Measurements from ENCODE around the gene NEK3.

Gene NEK3

DNA sequence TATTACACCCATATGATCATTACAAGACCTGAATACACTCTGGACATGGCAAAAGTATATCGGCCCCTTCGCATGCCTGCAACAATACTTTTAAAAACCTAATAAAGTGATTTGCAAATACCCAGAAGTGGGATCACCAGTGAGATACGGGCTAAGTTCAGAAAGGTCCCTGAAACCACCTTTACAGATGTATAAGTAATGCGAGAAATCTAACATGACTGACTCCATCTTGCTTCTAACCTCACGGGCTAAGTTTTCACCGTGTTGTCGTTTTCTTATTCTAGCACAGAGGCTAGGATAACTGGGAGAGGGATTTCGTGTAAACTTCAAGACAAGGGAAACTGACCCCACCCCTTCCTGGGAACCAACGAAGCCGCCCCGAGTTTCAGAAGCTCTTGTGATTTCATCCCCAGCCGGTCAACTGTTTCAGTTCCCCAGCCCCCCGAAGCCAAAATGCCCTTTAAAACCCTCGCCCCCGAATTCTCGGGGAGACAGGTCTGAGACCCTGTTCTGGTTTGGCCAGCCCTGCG lies 703 bp downstream of the NEK3 start:
- Mint-ChIP-seq H3K36me3 (ENCODE audit: low read depth) (no peaks in the 10 kb centered on the region), H3K9me3 (no peaks in the 10 kb centered on the region), H3K27me3 (peaks cover 5% of the 10 kb centered on the region), H3K27ac (peak overlapping the region; percentile 68), H3K4me3 (peak overlapping the region; percentile 79), H3K4me1 (peaks cover 34% of the 10 kb centered on the region)
- DNase-seq, result no peak
- ATAC-seq, result no peak

DNA sequence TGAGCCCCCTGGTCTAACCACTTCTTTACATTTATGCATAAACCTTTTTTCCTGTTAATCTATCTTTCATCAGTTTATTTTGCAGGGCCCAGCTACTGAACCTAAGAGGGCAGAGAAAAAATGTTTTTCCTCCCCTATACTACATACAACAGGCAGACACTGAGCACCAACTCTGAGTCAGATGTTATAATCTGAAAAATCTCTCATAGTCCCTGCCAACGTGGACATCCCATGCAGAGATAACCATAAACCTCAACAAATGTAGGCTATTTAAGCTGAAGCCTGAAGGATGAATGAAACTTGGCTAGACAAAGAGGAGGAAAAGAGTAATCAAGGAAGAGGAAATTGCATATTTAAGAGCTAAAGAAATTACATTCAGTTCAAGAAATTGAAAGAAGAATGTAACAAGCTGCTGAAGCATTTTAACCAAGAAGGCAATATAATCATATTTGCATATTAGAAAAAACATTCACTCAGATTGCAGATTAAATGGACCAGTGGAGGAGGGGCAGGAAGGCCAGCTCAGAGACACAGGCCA lies 2.6 kb downstream of the NEK3 start:
- H3K4me1 Mint-ChIP-seq, result peaks cover 18% of the 10 kb centered on the region
- no peak overlapping the region for H3K4me3 Mint-ChIP-seq
- no peaks in the 10 kb centered on the region for H3K9me3 Mint-ChIP-seq
- DNase-seq, result no peak
- no peak for ATAC-seq
- H3K27ac Mint-ChIP-seq, result no peak overlapping the region
- H3K36me3 Mint-ChIP-seq (ENCODE audit: low read depth), result no peaks in the 10 kb centered on the region
- peaks cover 5% of the 10 kb centered on the region for H3K27me3 Mint-ChIP-seq

DNA sequence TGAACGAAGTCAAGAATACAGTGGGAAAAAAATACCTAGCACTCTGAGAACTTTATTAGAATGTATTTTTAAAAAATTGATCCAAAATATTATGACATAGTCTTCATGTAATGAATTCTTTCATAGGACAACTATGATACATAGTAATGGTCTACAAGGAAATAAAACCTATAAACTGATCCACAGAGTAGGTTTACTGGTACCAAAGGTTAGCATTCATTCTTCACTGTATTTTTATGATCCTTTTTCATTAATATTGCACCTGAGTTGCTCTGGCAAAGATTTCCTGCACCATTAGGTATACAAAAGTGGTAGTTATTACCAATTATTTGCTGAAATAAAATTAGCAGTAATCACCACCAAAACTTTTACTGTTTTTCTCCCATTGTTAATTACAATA lies 4.2 kb downstream of the NEK3 start:
- H3K4me1 Mint-ChIP-seq, result peaks cover 14% of the 10 kb centered on the region

DNA sequence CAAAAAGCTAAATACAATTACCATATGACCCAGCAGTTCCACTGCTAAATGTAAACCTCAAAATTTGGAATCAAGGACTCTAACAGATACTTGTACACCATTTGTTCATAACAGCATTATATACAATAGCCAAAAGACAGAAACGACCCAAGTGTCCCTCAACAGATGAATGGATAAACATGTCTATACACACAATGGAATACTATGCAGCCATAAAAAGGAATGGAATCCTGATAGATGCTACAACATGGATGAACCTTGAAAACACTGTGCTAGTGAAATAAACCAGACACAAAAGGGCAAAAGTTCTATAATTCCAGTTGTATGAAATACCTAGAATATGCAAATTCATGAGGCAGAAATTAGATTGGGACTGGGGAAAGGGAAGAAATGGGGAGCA lies 12.2 kb downstream of the NEK3 start:
- no peak for ATAC-seq

More for the DNA sequence above, 4.2 kb downstream of the NEK3 start:
- Mint-ChIP-seq H3K36me3 (ENCODE audit: low read depth) (no peaks in the 10 kb centered on the region), H3K9me3 (no peaks in the 10 kb centered on the region), H3K27ac (no peak overlapping the region), H3K4me3 (no peak overlapping the region), H3K27me3 (peaks cover 5% of the 10 kb centered on the region)
- DNase-seq (no peak), ATAC-seq (no peak)

DNA sequence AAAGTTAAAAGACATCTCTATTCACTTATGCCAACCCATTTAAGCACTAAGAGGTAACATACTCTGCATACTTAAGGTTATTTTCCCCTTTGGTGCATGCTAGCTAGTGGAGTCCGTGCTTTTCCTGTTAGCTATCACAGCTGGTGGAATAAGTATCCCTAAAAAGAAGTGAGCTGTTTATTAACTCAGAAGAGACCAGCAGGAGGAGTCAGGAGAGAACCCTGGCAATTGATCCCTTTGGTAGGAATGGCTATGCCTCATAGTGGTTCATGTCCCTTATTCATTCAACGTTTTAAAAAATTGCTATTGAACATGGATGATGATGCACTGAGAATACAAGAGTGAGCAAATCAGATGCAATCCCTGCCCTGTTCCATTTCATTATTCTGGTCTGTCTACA lies 18.1 kb downstream of the NEK3 start:
- no peak for ATAC-seq
- H3K4me3 Mint-ChIP-seq, result no peak overlapping the region
- H3K36me3 Mint-ChIP-seq (ENCODE audit: low read depth), result no peaks in the 10 kb centered on the region
- DNase-seq, result no peak
- no peak overlapping the region for H3K27ac Mint-ChIP-seq
- no peaks in the 10 kb centered on the region for H3K9me3 Mint-ChIP-seq
- no peaks in the 10 kb centered on the region for H3K4me1 Mint-ChIP-seq
- no peaks in the 10 kb centered on the region for H3K27me3 Mint-ChIP-seq

More for the DNA sequence above, 12.2 kb downstream of the NEK3 start:
- Mint-ChIP-seq H3K9me3 (no peaks in the 10 kb centered on the region), H3K36me3 (ENCODE audit: low read depth) (no peaks in the 10 kb centered on the region), H3K4me1 (no peaks in the 10 kb centered on the region), H3K27me3 (no peaks in the 10 kb centered on the region), H3K27ac (no peak overlapping the region), H3K4me3 (no peak overlapping the region)
- no peak for DNase-seq

DNA sequence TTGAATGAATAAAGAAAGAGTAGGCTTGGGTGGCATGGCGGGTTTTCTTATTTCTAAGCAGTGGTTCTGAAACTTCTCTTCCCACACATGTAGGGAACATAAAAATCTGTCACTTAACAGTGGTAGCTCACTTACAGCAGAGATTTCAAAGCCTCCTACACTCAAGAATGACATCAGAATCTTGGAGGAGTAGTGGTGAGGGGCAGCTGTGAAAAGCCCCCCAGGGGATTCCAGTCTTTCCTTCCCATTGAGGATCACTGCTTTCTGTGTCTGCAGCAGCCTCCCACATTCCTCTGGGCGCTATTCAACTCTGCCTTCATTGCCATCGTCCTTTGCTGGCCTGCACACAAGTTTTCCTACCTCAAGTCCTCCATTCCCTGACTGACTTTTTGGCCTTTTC lies 21.9 kb downstream of the NEK3 start:
- no peak for ATAC-seq
- Mint-ChIP-seq H3K27me3 (no peaks in the 10 kb centered on the region), H3K4me1 (no peaks in the 10 kb centered on the region), H3K36me3 (ENCODE audit: low read depth) (peaks cover 3% of the 10 kb centered on the region), H3K9me3 (no peaks in the 10 kb centered on the region), H3K4me3 (no peak overlapping the region), H3K27ac (no peak overlapping the region)
- no peak for DNase-seq

DNA sequence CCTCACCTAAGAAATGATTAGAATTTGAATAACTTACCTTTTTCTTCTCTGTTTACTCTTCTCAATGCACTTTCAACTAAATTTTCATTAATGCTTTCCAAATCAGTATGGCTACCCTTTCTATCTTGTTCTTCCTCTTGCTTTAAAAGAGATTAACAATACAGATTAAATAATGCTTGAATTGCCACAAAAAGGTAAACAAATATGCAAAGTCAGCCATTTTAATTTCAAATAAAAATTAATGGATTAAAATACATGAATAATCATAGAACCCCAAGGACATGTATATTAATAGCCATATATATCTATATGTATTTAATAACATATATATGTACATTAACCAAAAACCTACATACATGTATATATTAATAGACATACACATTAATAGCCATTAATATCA lies 22.6 kb downstream of the NEK3 start:
- Mint-ChIP-seq H3K27me3 (no peaks in the 10 kb centered on the region), H3K36me3 (ENCODE audit: low read depth) (peaks cover 3% of the 10 kb centered on the region), H3K27ac (no peak overlapping the region), H3K9me3 (no peaks in the 10 kb centered on the region), H3K4me1 (no peaks in the 10 kb centered on the region), H3K4me3 (no peak overlapping the region)
- no peak for DNase-seq
- no peak for ATAC-seq

DNA sequence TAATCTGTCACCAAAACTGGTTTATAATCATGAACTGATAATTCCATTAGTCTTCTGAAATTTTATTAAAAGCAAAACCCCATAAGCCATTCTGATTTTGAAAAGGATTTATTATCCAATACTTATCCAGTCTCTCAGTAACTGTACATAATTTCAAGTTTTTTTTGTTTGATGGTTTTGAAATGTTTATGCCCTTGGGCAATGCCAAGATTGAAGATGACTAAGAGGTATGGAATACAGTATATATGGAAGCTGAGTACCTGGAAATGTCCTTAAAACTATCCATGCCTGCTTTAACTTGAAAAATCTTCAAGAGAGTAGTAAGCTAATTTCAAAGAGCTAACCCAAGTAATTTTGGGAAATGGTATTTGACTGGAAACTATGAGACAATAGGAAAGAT lies 28.8 kb downstream of the NEK3 start:
- DNase-seq, result no peak
- no peak for ATAC-seq
- H3K27ac Mint-ChIP-seq, result no peak overlapping the region
- H3K9me3 Mint-ChIP-seq, result no peaks in the 10 kb centered on the region
- peaks cover 6% of the 10 kb centered on the region for H3K27me3 Mint-ChIP-seq
- peaks cover 2% of the 10 kb centered on the region for H3K36me3 Mint-ChIP-seq (ENCODE audit: low read depth)
- H3K4me1 Mint-ChIP-seq, result peaks cover 15% of the 10 kb centered on the region
- no peak overlapping the region for H3K4me3 Mint-ChIP-seq

DNA sequence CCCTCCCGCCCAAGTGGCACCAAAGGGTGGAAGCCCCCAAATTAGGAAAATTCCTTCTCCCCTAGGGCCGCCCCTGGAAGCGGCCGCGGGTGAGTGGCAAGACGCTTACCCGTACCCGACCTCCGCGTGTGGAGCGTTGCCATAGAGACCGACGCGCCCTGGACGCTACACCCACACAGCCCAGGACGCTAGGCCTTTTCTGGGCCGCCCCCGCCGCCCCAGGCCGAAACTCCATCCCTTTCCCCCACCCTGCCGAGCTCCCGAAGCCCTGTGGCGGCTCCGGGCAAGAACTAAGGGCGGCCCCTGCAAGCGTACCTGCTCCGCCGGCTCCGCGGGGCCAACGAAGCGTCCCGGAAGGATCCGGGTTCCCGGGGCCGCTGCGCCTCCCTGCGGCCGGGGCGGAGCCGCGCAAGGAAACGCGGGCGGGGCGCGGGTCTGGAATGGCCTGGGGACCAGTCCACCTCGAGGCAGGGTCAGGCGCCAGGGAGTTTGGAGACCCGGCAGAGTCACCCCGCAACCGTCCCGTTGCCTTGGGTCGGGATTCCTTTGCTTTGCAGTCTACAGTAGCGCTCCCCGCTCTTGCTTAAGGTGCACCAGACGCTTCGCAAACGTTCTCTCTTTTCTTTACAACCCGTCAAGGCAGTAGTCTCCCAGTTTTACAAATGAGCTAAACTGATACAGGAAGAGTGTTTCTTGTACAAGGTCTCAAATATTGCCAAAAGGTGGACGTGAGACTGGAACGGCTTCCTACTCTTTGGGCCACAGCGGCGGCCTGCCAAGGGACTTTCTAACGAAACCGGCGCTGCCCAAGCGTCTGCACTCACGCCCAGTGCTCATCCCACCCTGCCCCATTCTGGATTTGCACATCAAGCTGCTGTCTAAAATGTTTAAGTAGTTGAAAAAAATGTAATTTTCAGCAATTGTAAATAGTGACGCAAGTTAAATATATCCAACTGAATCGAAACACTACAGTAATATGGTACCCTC lies 30.4 kb downstream of the NEK3 start, which contains the start of gene NEK5:
Gene NEK5, minus strand, starts transcription at position 360 of the 987 bp plus-strand sequence. CDS start 1,591 bp downstream, outside the sequence.
- ATAC-seq (peak; percentile 77), DNase-seq (peak; percentile 65)
- H3K27ac Mint-ChIP-seq, result no peak within 1 kb of the TSS
- no peaks in the 10 kb centered on the region for H3K9me3 Mint-ChIP-seq
- H3K27me3 Mint-ChIP-seq, result peaks cover 8% of the 10 kb centered on the region
- peaks cover 2% of the 10 kb centered on the region for H3K36me3 Mint-ChIP-seq (ENCODE audit: low read depth)
- peak within 1 kb of the TSS; percentile 82 for H3K4me3 Mint-ChIP-seq
- H3K4me1 Mint-ChIP-seq, result peaks cover 15% of the 10 kb centered on the region

DNA sequence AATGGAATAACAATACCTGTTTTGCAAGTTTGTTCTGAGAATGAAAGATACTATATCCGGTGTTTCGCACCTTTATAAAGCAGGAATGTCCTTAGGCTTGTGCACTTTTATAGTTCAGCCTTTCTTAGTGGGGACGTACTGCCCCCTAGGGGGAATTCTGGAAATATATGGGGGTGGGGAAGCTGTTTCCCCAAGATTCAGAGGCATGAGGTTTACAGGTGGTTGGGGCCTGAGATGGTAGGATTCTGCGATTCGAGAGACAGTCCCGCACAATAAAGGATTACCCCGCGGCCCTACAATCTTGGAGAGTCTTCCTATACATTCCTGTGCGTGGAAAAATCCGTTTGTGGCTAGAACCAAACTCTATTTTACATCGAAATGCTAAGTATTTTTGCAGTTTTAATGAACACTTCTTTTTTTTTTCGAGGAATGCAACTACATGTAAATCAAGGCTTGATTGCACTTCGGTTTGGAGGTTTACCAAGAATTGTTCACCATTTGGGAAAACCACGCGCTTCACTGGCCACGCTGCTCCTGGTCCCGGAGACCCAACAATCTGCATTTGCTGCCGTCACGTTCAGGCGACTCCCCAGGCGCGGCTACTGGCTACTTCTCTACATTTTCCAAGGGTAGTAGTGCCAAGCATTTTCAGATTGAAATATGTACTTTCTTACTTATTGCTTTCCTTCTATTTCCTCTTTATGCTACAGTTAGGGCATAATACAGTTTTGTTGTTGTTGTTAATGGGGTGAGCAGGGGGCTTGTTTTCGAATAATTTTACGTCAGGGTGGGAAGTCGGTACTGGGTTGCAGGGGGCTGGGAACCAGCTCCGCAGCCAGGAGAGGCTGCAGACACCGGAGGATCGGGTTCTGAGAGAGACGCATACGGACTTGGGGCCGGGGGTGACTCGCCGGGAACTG lies 31.4 kb downstream of the NEK3 start:
- H3K27ac Mint-ChIP-seq, result no peak overlapping the region

DNA sequence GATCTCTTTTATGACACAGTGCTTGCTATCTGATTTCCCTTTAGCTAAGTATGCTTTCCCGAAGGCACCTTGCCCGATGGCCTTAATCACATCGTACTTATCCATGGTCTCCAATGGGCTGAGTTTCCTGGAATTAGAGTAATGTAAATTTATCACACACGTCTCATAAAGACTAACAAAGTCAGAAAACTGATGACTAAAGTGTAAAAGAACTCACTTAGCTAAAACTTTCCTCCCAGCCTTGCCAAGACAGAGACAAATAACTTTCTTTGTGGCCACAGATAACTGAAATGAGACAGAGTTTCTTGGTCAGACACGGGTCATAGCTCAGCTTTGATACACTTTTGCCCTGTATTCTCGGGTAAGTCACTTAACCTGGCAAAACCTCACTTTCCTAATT lies 32.0 kb downstream of the NEK3 start:
- peaks cover 8% of the 10 kb centered on the region for H3K27me3 Mint-ChIP-seq
- H3K27ac Mint-ChIP-seq, result no peak overlapping the region
- no peaks in the 10 kb centered on the region for H3K36me3 Mint-ChIP-seq (ENCODE audit: low read depth)
- DNase-seq (no peak), ATAC-seq (peak; percentile 17)
- no peak overlapping the region for H3K4me3 Mint-ChIP-seq
- H3K9me3 Mint-ChIP-seq, result no peaks in the 10 kb centered on the region
- H3K4me1 Mint-ChIP-seq, result peaks cover 15% of the 10 kb centered on the region

More for the DNA sequence above, 31.4 kb downstream of the NEK3 start:
- Mint-ChIP-seq H3K4me1 (peaks cover 15% of the 10 kb centered on the region), H3K4me3 (peak overlapping the region; percentile 82), H3K27me3 (peaks cover 8% of the 10 kb centered on the region), H3K36me3 (ENCODE audit: low read depth) (no peaks in the 10 kb centered on the region), H3K9me3 (no peaks in the 10 kb centered on the region)
- DNase-seq (peak; percentile 54), ATAC-seq (peak; percentile 62)

DNA sequence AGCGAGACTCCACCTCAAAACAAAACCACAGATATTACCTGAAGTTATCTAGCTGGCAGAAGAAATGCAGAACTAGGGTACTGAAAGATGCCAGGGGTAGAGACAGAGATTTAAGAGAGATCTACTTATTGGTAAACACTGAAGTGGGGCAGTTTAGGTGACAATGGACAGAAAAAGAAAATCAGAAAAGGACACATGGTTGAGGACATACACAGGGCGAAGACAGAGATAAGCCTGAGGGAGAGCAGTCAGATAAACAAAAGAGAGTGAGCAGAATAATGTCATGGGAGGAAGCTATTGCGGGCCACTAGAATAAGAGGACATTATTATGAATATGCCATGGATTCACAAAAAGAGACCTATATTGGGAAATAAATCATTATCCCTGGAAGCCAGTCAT lies 33.9 kb downstream of the NEK3 start:
- Mint-ChIP-seq H3K9me3 (no peaks in the 10 kb centered on the region), H3K27ac (no peak overlapping the region), H3K4me3 (no peak overlapping the region), H3K36me3 (ENCODE audit: low read depth) (no peaks in the 10 kb centered on the region), H3K4me1 (peaks cover 15% of the 10 kb centered on the region), H3K27me3 (peaks cover 8% of the 10 kb centered on the region)
- no peak for DNase-seq
- no peak for ATAC-seq

DNA sequence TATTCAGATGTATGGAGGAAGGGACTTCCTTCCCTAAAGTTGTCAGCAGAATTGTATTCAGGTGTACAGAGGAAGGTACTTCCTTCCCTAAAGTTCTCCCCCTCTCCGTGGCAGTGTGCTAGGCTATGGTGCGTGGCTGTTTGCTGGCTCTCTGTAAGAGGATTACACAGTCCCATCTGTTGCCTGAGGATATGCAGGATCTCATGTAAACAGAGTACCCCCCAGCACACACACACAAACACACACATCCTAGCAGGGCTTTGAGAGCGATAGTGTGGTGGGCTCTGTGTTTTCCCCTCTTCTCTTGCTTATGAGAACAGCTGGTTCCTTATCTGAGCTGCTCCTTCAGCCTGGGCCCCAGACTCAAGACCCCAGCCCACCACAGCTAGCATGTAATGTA lies 40.8 kb downstream of the NEK3 start:
- no peaks in the 10 kb centered on the region for H3K36me3 Mint-ChIP-seq (ENCODE audit: low read depth)
- no peak for DNase-seq
- H3K4me3 Mint-ChIP-seq, result no peak overlapping the region

DNA sequence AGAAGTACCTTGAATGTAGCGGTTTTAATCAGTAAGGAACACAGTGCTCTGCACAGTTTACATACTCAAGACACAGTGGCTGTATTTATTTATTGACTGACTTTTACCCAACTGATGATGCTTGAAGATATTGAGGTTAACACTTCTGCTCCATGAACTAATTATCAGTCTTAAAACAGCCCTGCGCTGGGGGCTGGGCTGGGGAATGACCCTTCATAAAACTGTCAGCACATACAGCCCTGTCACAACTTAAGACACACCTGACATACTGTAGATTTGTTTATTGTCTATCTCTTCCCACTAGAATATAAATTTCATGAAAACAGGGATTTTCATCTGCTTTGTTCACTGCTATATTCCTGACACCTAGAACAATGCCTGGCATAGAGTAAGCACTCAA lies 41.3 kb downstream of the NEK3 start:
- ATAC-seq (no peak), DNase-seq (no peak)
- H3K9me3 Mint-ChIP-seq, result no peaks in the 10 kb centered on the region
- H3K27me3 Mint-ChIP-seq, result peaks cover 16% of the 10 kb centered on the region
- H3K36me3 Mint-ChIP-seq (ENCODE audit: low read depth), result no peaks in the 10 kb centered on the region
- H3K27ac Mint-ChIP-seq, result no peak overlapping the region
- H3K4me1 Mint-ChIP-seq, result no peaks in the 10 kb centered on the region
- no peak overlapping the region for H3K4me3 Mint-ChIP-seq

More for the DNA sequence above, 40.8 kb downstream of the NEK3 start:
- peaks cover 14% of the 10 kb centered on the region for H3K27me3 Mint-ChIP-seq
- H3K9me3 Mint-ChIP-seq, result no peaks in the 10 kb centered on the region
- H3K4me1 Mint-ChIP-seq, result no peaks in the 10 kb centered on the region
- no peak for ATAC-seq
- H3K27ac Mint-ChIP-seq, result no peak overlapping the region

Measured in activated naive CD8-positive, alpha-beta T cell treated with anti-CD3 and anti-CD28 coated beads, Interleukin-2, amount 50 U/mL, for 24 hours (primary cell).